WTC11 (cell line): Measurements from ENCODE around the gene UBA3. TPM values are rescaled to one million over a fixed set of nuclear protein-coding genes. Genes with fewer than 3 reads are reported as not detected.

Experiments
- ATAC-seq: fragments of 200-7000 bp; cut with Tn5 transposase; 2 replicates; pipeline ENCODE4 v1.10.0; 2021; ENCODE audit warnings: mild to moderate bottlenecking, moderate library complexity
- CTCF ChIA-PET: fragments of 300-600 bp; sonication (Branson Sonifier 250); formaldehyde crosslinking; loops from one replicate; lab custom pipeline; 2021; ENCODE audit warnings: antibody characterized with exemption; lab: Charles Lee
- POLR2A ChIA-PET: fragments of 350-600 bp; sonication (Branson Sonifier 250); formaldehyde crosslinking; loops from one replicate; lab custom pipeline; 2021; ENCODE audit warnings: antibody characterized with exemption; lab: Charles Lee
- DNase-seq: peaks from one replicate; pipeline ENCODE4 v3.0.0; 2021; ENCODE audit warnings: low spot score
- H3K27ac Mint-ChIP-seq: 2 replicates; pipeline ENCODE4 v1.8.0; 2021; ENCODE audit warnings: mixed read lengths
- H3K27me3 Mint-ChIP-seq: 2 replicates; pipeline ENCODE4 v1.8.0; 2021; ENCODE audit warnings: low read depth, mild to moderate bottlenecking, moderate library complexity, mixed read lengths
- H3K36me3 Mint-ChIP-seq: 2 replicates; pipeline ENCODE4 v1.8.0; 2021; ENCODE audit warnings: mixed read lengths
- H3K4me1 Mint-ChIP-seq: 2 replicates; pipeline ENCODE4 v1.8.0; 2022; ENCODE audit warnings: mixed read lengths
- H3K4me3 Mint-ChIP-seq: 2 replicates; pipeline ENCODE4 v1.8.0; 2021; ENCODE audit warnings: mild to moderate bottlenecking, moderate library complexity, mixed read lengths
- H3K9me3 Mint-ChIP-seq: 2 replicates; pipeline ENCODE4 v1.8.0; 2021; ENCODE audit warnings: mixed read lengths
- ARID4B ChIP-seq: sonication (generic); formaldehyde crosslinking; IDR thresholded peaks from 2 replicates; pipeline ENCODE4 v1.8.0; 2023; ENCODE audit warnings: missing genetic modification reagents, mild to moderate bottlenecking, borderline replicate concordance
- CREM ChIP-seq: sonication (generic); formaldehyde crosslinking; IDR thresholded peaks from 2 replicates; pipeline ENCODE4 v1.8.1; 2022; ENCODE audit warnings: mild to moderate bottlenecking, missing genetic modification reagents, moderate library complexity
- CTCF ChIP-seq: fragments of 200-600 bp; IDR thresholded peaks from 2 replicates; pipeline ENCODE4 v1.8.0; 2022; ENCODE audit warnings: antibody characterized with exemption
- ELF4 ChIP-seq: sonication (generic); formaldehyde crosslinking; IDR thresholded peaks from 2 replicates; pipeline ENCODE4 v1.8.1; 2022; ENCODE audit warnings: low read depth, mild to moderate bottlenecking, moderate library complexity, missing genetic modification reagents
- EMX1 ChIP-seq: fragments of 250-450 bp; sonication (Bioruptor Pico); IDR thresholded peaks from 2 replicates; pipeline ENCODE4 v1.8.0; 2021; ENCODE audit warnings: mild to moderate bottlenecking
- ESRRA ChIP-seq: sonication (generic); formaldehyde crosslinking; IDR thresholded peaks from 2 replicates; pipeline ENCODE4 v1.8.1; 2022; ENCODE audit warnings: mild to moderate bottlenecking, missing genetic modification reagents, borderline replicate concordance
- FOXJ3 ChIP-seq: sonication (generic); formaldehyde crosslinking; IDR thresholded peaks from 2 replicates; pipeline ENCODE4 v1.9.0; 2021; ENCODE audit warnings: missing genetic modification reagents, mild to moderate bottlenecking, borderline replicate concordance
- MAX ChIP-seq: sonication (generic); formaldehyde crosslinking; IDR thresholded peaks from 2 replicates; pipeline ENCODE4 v1.8.0; 2022; ENCODE audit warnings: mild to moderate bottlenecking, missing genetic modification reagents
- MXD4 ChIP-seq: fragments of 250-450 bp; sonication (Bioruptor Pico); IDR thresholded peaks from 2 replicates; pipeline ENCODE4 v1.8.0; 2021; ENCODE audit warnings: mild to moderate bottlenecking, moderate library complexity, borderline replicate concordance
- NFYB ChIP-seq: sonication (generic); formaldehyde crosslinking; conservative IDR thresholded peaks from 2 replicates; pipeline ENCODE4 v1.8.0; 2022; ENCODE audit warnings: low read depth, missing genetic modification reagents
- NR3C1 ChIP-seq: sonication (generic); formaldehyde crosslinking; conservative IDR thresholded peaks from 2 replicates; pipeline ENCODE4 v1.8.1; 2023; ENCODE audit warnings: low read depth, mild to moderate bottlenecking, missing genetic modification reagents
- SMAD4 ChIP-seq: sonication (generic); formaldehyde crosslinking; IDR thresholded peaks from 2 replicates; pipeline ENCODE4 v1.8.0; 2022; ENCODE audit warnings: mild to moderate bottlenecking, missing genetic modification reagents
- SP1 ChIP-seq: sonication (generic); formaldehyde crosslinking; conservative IDR thresholded peaks from 2 replicates; pipeline ENCODE4 v1.8.1; 2022; ENCODE audit warnings: missing genetic modification reagents
- TEAD1 ChIP-seq: sonication (generic); formaldehyde crosslinking; IDR thresholded peaks from 2 replicates; pipeline ENCODE4 v1.8.0; 2022; ENCODE audit warnings: mild to moderate bottlenecking, missing genetic modification reagents
- USF2 ChIP-seq: sonication (generic); formaldehyde crosslinking; IDR thresholded peaks from 2 replicates; pipeline ENCODE4 v1.8.1; 2023; ENCODE audit warnings: mild to moderate bottlenecking, missing genetic modification reagents, moderate library complexity
- ZBTB43 ChIP-seq: sonication (generic); formaldehyde crosslinking; IDR thresholded peaks from 2 replicates; pipeline ENCODE4 v1.8.1; 2023; ENCODE audit warnings: mild to moderate bottlenecking, missing genetic modification reagents
- ZNF232 ChIP-seq: sonication (generic); formaldehyde crosslinking; IDR thresholded peaks from 2 replicates; pipeline ENCODE4 v1.8.0; 2022; ENCODE audit warnings: mild to moderate bottlenecking, missing genetic modification reagents
- ZNF317 ChIP-seq: sonication (generic); formaldehyde crosslinking; IDR thresholded peaks from 2 replicates; pipeline ENCODE4 v1.8.1; 2023; ENCODE audit warnings: low read depth, mild to moderate bottlenecking, moderate library complexity, missing genetic modification reagents, borderline replicate concordance
- ZSCAN18 ChIP-seq: fragments of 250-450 bp; sonication (Bioruptor Pico); IDR thresholded peaks from 2 replicates; pipeline ENCODE4 v2.1.2; 2022; ENCODE audit warnings: mild to moderate bottlenecking, moderate library complexity
- total RNA-seq: library from RNA; stranded (reverse); gene quantifications from 3 replicates; pipeline ENCODE4 v1.2.3, GENCODE V29; 2021

UBA3 gene
- total RNA-seq, 1 experiment from 2014 or later = 75.0 TPM

GRCh38 chr3:69102384-69102783 lies 22.2 kb upstream of the UBA3 start:
- ATAC-seq = no peak
- DNase-seq = no peak
- no peaks in the 10 kb centered on the region for H3K9me3 Mint-ChIP-seq
- no peak overlapping the region for H3K27ac Mint-ChIP-seq
- ChIA-PET POLR2A (no interaction called here), CTCF (no interaction called here)
- TF ChIP-seq USF2 (CRISPR knock-in tag) = no peak
- no peak for TF ChIP-seq ZNF317
- no peak for TF ChIP-seq ZBTB43 (CRISPR knock-in tag)
- TF ChIP-seq ESRRA (CRISPR knock-in tag) = no peak
- TF ChIP-seq ZNF232 (CRISPR knock-in tag) = no peak
- no peak for TF ChIP-seq ZSCAN18 (CRISPR knock-in tag)
- TF ChIP-seq CTCF = no peak
- no peak for TF ChIP-seq EMX1
- no peak for TF ChIP-seq FOXJ3 (CRISPR knock-in tag)
- TF ChIP-seq NFYB (CRISPR knock-in tag) = no peak
- TF ChIP-seq ELF4 (CRISPR knock-in tag) = no peak
- TF ChIP-seq NR3C1 (CRISPR knock-in tag) = no peak
- no peak for TF ChIP-seq CREM
- no peak for TF ChIP-seq MXD4 (CRISPR knock-in tag)
- no peak for TF ChIP-seq SP1
- no peak for TF ChIP-seq TEAD1 (CRISPR knock-in tag)
- TF ChIP-seq SMAD4 (CRISPR knock-in tag) = no peak
- no peak for TF ChIP-seq MAX (CRISPR knock-in tag)
- TF ChIP-seq ARID4B (CRISPR knock-in tag) = no peak
- TF ChIP-seq, all 79 proteins: peak for 0
- Mint-ChIP-seq H3K4me3 (no peak overlapping the region), H3K36me3 (peaks cover 14% of the 10 kb centered on the region), H3K4me1 (no peaks in the 10 kb centered on the region), H3K27me3 (no peaks in the 10 kb centered on the region)
